Measurements from ENCODE around the gene BZW2. TPM values are rescaled to one million over a fixed set of nuclear protein-coding genes. Genes with fewer than 3 reads are reported as not detected.

The BZW2 gene
- total RNA-seq, 1 donor = 61.8 TPM

DNA sequence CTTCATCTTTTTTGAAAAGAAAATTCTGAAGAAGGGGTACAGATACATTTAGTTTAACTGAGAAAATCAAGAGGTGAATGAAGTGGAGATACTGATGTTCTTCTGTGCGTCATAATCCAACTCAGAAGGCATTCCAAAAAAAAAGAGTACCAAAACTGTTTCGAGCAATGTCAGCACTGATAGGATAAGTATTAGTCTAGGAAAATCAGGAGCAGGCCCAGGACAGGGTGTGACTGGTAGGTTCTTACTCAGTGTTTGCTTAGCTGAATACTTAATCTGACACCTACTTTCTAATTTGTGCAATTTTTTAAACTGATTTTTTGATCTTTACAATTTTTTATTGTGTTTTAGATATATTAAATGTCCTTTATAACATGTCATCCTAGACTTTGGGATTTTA, 4.3 kb downstream of the BZW2 start:
- H3K4me3 ChIP-seq (ENCODE audit: low read depth, low read length) = no peak overlapping the region
- TF ChIP-seq, protein P1, sequence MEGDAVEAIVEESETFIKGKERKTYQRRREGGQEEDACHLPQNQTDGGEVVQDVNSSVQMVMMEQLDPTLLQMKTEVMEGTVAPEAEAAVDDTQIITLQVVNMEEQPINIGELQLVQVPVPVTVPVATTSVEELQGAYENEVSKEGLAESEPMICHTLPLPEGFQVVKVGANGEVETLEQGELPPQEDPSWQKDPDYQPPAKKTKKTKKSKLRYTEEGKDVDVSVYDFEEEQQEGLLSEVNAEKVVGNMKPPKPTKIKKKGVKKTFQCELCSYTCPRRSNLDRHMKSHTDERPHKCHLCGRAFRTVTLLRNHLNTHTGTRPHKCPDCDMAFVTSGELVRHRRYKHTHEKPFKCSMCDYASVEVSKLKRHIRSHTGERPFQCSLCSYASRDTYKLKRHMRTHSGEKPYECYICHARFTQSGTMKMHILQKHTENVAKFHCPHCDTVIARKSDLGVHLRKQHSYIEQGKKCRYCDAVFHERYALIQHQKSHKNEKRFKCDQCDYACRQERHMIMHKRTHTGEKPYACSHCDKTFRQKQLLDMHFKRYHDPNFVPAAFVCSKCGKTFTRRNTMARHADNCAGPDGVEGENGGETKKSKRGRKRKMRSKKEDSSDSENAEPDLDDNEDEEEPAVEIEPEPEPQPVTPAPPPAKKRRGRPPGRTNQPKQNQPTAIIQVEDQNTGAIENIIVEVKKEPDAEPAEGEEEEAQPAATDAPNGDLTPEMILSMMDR (IDR thresholded peaks at IDR 0.05; ENCODE audit: insufficient read depth, low read length) = no peak
- no peak for DNase-seq (ENCODE audit: low read depth)

DNA sequence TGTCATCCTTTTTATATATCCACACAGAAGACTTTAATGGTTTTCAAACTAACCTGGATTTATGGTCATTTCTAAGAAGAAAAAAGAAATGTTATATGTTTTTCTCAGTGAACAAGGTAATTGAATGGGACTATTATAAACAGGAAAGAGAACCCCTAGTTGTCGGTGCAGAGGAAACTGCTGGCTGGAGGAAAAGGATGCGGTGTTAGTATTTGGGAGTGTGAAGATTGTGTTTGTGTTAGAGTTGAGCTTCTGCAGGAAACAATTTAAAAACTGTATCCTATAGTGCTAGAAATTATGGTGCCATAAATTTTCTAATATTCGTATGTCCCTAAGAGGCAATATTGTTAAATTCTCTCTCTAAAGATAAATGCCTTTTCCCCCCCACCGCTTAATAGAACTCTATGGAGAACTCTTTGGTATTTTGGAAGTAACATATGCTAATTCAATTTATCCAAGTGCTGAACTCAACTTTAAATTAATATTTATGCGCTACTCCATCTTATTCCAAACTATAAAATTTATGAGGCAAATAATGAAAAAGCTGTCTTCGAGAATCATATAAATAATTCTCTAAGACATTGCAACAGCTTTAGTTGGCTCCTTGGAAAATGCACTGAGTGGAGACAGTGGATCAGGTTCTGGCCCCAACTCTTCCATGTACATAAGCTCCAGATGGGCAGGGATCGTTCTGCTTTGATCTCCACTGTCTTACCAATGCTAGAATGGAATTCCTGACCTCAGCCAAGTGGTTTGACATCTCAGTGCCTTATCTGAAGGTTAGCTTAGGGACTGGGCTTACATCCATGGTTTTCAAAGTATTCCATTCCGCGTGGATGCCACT, 5.6 kb downstream of the BZW2 start:
- peak; percentile 46 for DNase-seq (ENCODE audit: low read depth)
- TF ChIP-seq, protein P1 (IDR thresholded peaks at IDR 0.05; ENCODE audit: insufficient read depth, low read length) = no peak
- no peak overlapping the region for H3K4me3 ChIP-seq (ENCODE audit: low read depth, low read length)

DNA sequence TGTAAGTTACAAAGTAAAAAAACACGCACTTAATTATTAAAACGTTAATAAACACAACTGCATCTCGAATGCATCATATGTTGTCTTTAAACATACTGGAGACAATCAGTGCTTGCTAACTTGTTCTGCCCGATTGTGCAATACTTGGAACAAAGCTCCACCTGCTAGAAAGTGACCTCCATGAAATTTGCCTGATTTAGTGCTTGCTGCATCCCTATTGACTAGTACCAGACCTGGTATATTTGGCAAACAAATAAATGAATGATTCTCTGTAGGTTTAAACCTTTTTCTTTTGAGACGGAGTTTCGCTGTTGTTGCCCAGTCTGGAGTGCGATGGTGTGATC, 6.2 kb downstream of the BZW2 start:
- TF ChIP-seq, protein P1 (IDR thresholded peaks at IDR 0.05; ENCODE audit: insufficient read depth, low read length) = no peak

DNA sequence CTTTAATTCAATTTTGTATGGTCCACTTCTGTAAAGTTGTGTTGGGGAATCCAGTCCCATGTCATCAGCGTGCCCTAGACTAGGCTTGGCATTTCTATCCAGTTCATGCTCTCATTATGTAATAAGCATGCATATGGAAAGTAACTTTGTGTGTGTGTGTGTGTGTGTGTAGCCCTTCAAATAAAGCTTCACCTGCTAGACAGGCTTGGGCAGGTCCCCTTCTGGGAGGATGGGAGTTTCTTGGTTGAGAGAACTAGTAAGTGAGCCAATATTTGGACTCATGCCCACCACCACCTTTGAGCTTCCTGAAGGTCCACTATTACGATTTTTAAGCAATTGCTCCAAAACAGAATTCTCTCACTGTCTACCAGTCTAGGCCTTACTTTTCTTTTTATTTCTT, 6.9 kb downstream of the BZW2 start:
- DNase-seq (ENCODE audit: low read depth) = no peak
- TF ChIP-seq, protein P1 (IDR thresholded peaks at IDR 0.05; ENCODE audit: insufficient read depth, low read length) = no peak
- no peak overlapping the region for H3K4me3 ChIP-seq (ENCODE audit: low read depth, low read length)

More for the DNA sequence above, 6.2 kb downstream of the BZW2 start:
- DNase-seq (ENCODE audit: low read depth) = no peak
- no peak overlapping the region for H3K4me3 ChIP-seq (ENCODE audit: low read depth, low read length)

DNA sequence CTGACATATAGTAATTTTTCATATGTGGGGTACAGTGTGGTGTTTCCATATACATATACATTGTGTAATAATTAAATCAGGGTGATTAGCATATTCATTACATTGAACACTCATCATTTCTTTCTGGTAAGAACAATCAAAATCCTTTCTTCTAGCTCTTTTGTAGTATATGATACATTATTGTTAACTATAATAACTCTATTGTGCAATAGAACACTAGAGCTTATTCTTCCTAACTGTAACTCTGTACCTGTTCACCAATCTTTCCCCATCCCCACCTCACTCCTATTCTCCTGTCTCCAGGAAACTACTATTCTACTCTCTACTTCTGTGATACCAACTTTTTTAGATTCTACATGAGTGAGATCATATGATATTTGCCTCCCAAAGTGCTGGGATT, 9.4 kb downstream of the BZW2 start:
- H3K4me3 ChIP-seq (ENCODE audit: low read depth, low read length) = no peak overlapping the region
- TF ChIP-seq, protein P1 (IDR thresholded peaks at IDR 0.05; ENCODE audit: insufficient read depth, low read length) = no peak
- no peak for DNase-seq (ENCODE audit: low read depth)

DNA sequence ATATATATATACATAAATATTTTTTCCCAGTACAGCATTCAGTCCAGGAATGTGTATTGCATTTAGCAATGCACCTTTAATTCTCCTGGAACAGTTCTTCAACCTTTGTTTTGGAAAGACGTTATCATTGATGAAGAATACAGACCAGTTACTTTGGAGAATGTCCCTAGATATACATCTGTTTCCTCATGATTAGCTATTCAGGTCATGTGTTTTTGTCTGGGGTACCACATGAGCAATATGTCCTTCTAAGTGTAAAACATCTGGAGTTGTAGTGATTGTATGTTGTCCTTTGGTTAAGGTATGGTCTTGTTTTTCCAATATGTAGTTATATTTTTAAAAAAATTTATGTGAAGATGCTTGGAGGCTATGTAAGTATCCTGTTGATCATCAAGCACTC, 10.2 kb downstream of the BZW2 start:
- no peak overlapping the region for H3K4me3 ChIP-seq (ENCODE audit: low read depth, low read length)
- no peak for DNase-seq (ENCODE audit: low read depth)
- TF ChIP-seq, protein P1 (IDR thresholded peaks at IDR 0.05; ENCODE audit: insufficient read depth, low read length) = no peak
